GM18870 (cell line): ENCODE results near the gene KRTAP1-4.
"Not testable (repeated sequence)": the region's sequence is repeated elsewhere in the genome, so short reads cannot be mapped to it uniquely, and the experiment has no call there.

Experiments
- ATAC-seq: cut with Tn5 transposase; IDR thresholded peaks from one replicate; pipeline ENCODE4 v1.9.1; 2021; ENCODE audit warnings: moderate library complexity; ENCODE audit not compliant: unreplicated experiment

Gene KRTAP1-4

GRCh38 chr17:41029633-41030245 lies at the start of gene KRTAP1-4:
TSS of gene KRTAP1-4 (minus strand) at chr17:41030195. CDS start at chr17:41030078, 117 bp downstream.
- no peak for ATAC-seq

GRCh38 chr17:41076788-41077187 lies 46.8 kb upstream of the KRTAP1-4 start:
- ATAC-seq = no peak

GRCh38 chr17:41073676-41074075 lies 43.7 kb upstream of the KRTAP1-4 start:
- no peak for ATAC-seq

GRCh38 chr17:41071606-41072360 lies 41.8 kb upstream of the KRTAP1-4 start:
- no peak for ATAC-seq

GRCh38 chr17:41069031-41069430 lies 39.0 kb upstream of the KRTAP1-4 start:
- ATAC-seq = no peak

- no peak for ATAC-seq
These were observed 37.3 kb upstream of the KRTAP1-4 start for GRCh38 chr17:41067281-41067680.

- no peak for ATAC-seq
These were observed 36.0 kb upstream of the KRTAP1-4 start, which contains the start of gene KRTAP2-4 for GRCh38 chr17:41065829-41066624. TSS of gene KRTAP2-4 (minus strand) at chr17:41065879. CDS start at chr17:41065845, 34 bp downstream.

GRCh38 chr17:41065016-41065689 lies 35.2 kb upstream of the KRTAP1-4 start:
- ATAC-seq = not testable (repeated sequence)

- ATAC-seq = no peak
These were observed 34.3 kb upstream of the KRTAP1-4 start for GRCh38 chr17:41064301-41064700.

- ATAC-seq = no peak
These were observed 33.5 kb upstream of the KRTAP1-4 start for GRCh38 chr17:41063449-41063848.

GRCh38 chr17:41061964-41062363 lies 32.0 kb upstream of the KRTAP1-4 start:
- no peak for ATAC-seq

GRCh38 chr17:41060052-41060604 lies 30.1 kb upstream of the KRTAP1-4 start, which contains the start of gene KRTAP2-3:
TSS of gene KRTAP2-3 (minus strand) at chr17:41060114. CDS start at chr17:41060050, 64 bp downstream.
- ATAC-seq = no peak

GRCh38 chr17:41059276-41060051 lies 29.5 kb upstream of the KRTAP1-4 start:
- not testable (repeated sequence) for ATAC-seq

GRCh38 chr17:41058741-41059140 lies 28.7 kb upstream of the KRTAP1-4 start:
- ATAC-seq = no peak

- ATAC-seq = no peak
These were observed 27.6 kb upstream of the KRTAP1-4 start for GRCh38 chr17:41057547-41057946.

GRCh38 chr17:41055130-41055529 lies 25.1 kb upstream of the KRTAP1-4 start, which contains the start of gene KRTAP2-2:
TSS of gene KRTAP2-2 (minus strand) at chr17:41055230. CDS start at chr17:41055211, 19 bp downstream.
- not testable (repeated sequence) for ATAC-seq

- not testable (repeated sequence) for ATAC-seq
These were observed 24.6 kb upstream of the KRTAP1-4 start for GRCh38 chr17:41054556-41054955.

GRCh38 chr17:41054025-41054424 lies 24.0 kb upstream of the KRTAP1-4 start:
- ATAC-seq = no peak

- ATAC-seq = no peak
These were observed 22.6 kb upstream of the KRTAP1-4 start for GRCh38 chr17:41052566-41052965.

- ATAC-seq = no peak
These were observed 19.1 kb upstream of the KRTAP1-4 start for GRCh38 chr17:41049110-41049509.
